Measurements from ENCODE around the gene SAMD3.
"Not testable (repeated sequence)": the region's sequence is repeated elsewhere in the genome, so short reads cannot be mapped to it uniquely, and the experiment has no call there.

Gene SAMD3

DNA sequence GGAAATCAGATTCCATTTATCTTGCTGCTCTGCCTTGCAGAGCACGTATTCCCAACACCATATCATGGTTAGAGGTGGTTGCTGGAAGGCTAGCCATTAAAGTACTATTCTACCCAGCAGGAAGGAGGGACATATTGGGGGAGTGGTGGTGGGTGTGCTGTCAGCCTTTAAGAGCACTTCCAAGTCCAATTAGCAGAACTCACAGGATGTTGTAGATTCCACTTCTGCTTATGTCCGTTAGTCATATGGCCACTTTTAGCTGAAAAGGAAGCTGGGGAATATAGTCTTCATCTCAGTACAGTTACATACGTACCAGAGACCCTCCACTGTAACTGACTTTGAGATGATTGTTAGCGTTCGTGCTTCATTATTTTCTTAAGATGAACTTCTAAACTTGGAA lies 94.4 kb downstream of the SAMD3 start:
- DNase-seq, result no peak

DNA sequence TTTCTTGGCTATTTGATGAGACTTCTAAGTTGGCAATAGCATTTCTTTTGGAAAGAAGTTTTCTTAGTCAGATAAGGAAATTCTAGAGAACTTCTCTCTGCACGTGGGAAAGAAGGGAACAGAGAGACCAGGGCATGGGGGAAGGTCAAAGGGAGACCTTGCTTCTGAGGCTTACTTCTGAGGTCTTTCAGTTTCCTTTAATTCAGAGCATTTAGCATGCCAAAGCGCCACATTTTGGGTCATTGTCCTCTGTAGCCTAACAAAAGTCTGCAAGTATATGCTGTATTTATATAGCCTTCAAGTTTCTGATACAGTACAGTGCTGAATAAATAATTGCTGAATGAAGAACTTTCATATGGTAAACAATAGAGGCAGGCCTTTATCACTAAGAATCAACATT lies 95.6 kb downstream of the SAMD3 start:
- DNase-seq, result no peak

- no peak for DNase-seq
Observed at GRCh38 chr6:130122243-130122642, 100.5 kb downstream of the SAMD3 start.

GRCh38 chr6:130120731-130121130 lies 102.0 kb downstream of the SAMD3 start:
- DNase-seq, result no peak

DNA sequence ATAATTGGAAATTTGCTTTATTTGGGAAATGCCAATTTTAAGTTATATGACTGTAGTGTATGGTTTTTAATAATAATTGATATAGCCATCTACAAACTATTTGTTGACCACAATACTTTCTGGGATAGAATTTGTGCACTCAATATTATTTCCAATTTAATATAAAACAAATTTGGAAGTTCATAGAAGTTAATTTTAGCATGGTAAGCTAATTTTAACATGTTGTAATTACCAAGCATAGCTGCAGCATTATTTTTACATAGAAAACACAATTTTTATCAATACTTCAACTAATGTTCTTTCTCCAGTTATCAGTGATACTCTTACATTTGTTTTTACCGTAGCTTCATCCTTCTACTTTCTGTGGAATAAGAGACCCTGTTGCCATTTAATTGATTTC lies 103.5 kb downstream of the SAMD3 start:
- DNase-seq, result no peak

- DNase-seq, result no peak
Observed at GRCh38 chr6:130118236-130118635, 104.5 kb downstream of the SAMD3 start.

DNA sequence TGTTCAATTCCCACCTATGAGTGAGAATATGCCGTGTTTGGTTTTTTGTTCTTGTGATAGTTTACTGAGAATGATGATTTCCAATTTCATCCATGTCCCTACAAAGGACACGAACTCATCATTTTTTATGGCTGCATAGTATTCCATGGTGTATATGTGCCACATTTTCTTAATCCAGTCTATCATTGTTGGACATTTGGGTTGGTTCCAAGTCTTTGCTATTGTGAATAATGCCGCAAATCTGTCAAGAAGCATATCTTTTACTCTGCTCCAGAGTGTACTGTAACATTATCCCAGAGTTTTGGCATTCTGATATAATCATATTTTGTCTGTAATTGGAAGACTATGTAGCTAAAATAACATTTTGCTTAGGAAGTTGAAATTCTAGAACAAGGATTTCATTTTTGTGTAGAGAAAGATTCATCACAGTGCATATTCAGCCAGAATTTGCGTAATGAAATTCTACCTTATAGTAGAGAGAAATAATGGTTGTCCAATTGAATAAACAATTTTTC lies 105.5 kb downstream of the SAMD3 start:
- DNase-seq, result not testable (repeated sequence)

DNA sequence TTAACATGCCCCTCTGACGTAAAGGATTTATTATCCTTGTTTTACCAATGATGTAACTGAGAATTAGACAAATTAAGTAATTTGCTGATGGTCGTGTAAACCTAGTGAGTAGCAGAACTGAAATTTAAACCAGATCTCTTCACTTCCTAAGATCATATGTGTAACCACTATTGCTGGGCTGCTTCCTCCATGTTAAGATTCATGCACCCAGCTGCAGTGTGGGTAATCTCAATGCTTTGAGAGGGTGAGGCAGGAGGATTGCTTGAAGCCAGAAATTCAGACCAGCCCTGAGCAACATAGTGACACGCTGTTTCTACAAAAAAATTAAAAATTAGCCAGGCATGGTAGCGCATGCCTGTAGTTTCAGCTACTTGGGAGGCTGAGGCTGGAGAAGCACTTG lies 106.5 kb downstream of the SAMD3 start:
- DNase-seq, result no peak

DNA sequence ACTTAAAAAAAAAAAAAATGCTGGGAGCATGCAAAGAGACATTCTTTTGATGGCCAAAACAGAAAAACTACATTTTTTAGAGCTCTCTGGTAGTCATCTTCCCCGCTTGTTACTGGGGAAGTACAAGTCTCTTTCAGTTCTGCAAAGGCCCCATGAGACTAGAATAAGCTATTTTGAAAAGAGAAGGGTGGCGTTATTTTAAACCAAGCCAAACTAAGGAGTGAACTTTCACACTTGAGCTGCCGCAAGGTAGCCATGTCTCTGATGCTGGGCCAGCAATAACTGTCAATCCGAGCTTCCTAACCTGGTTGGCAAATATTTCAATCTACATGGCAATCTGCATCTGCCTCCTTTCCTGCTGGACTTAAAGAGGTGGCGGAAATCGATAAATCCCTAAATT lies 107.7 kb downstream of the SAMD3 start:
- DNase-seq, result no peak

DNA sequence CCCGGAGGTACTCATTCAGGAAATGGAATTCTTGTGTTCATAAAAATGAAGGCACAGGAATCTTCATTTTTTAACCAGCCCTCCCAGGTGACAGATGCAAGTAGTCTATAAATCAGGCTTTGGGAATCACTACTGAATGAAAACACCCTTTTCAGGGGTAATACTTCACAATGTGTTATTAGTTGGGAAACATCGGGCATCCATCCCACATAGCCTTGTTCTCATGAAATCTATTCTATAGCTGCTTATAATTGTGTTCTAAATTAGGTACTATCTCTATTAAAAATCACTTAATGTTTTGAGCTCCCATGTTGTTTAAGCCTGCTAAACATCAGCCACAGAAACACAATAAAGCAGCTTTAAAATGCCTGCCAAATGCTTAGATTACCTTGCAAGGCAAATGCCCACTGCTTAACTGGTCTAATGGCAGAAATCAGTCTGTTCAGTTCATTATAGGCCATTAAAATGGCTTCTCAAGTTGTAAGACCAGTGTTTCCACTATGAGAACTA lies 109.5 kb downstream of the SAMD3 start:
- no peak for DNase-seq

DNA sequence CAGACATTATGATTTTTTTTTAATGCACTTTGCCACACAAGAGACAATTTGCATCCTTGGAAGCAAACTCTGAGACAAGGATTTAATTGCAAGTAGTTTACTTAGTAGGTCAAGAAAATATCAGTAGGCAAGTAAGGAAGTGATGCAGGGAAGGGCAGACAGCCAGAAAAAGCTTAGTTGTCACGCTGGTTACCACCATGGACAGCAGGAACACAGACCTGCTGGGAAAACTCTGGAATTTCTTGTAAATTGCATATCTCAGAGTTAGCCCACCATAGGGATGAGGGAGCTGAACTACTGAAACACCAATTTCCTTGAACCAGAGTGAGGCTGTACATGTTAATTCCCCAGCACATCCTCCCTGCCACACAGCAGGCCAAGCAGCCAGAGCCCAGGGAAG lies 111.7 kb downstream of the SAMD3 start:
- DNase-seq, result no peak

GRCh38 chr6:130107710-130108109 lies 115.0 kb downstream of the SAMD3 start:
- DNase-seq, result no peak

DNA sequence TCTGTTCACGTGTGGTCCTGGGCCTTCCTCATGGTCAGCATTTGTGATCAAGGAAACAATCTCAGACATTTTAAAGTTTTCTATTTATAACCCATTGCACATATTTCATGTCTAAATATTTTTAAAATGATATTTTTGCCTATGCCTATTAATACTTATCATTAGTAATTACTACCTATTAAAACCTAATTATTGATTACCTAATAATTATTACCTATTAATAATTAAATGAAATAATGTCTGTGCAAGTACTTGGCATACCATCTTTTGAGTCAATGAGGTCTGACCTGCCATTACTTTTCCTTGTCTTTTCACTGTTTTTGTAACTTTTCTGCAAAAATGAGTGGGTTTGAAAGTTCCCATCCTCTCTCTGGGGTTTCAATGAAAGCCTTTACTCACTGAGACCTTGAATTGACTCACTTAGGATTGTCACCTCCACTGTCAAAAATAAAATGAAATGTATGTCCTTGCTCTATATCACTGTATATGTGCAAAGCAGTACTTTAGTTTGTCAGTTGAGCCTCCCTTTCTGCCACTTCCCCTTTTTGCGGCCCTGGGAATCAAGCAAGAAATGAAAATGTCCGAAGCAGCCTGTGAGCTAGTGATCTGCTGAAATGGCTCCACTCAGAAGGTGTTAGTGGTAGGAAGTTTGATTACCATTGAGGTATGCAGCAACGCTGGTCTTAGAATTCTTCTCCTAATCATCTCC lies 116.6 kb downstream of the SAMD3 start:
- DNase-seq, result no peak

DNA sequence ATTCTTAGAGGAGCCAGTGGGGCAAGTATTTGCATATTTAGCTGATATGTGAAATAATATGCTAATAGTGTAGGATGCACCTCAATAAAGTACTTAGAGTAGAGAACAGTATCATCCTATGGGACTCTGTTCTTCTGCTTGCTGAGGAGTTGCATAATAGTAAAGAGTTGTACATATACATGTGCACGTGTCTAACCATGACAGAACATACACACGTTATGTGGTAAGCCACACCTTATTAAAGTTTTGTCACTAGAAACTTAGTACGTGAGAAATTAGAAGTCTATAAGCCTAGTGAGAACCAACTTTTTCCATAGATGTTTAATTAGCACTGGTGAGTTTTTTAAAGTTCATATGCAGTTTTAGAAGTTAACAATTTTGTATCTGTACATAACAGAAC lies 123.6 kb downstream of the SAMD3 start:
- no peak for DNase-seq

- DNase-seq, result no peak
Observed at GRCh38 chr6:130098317-130098716, 124.4 kb downstream of the SAMD3 start.
